WTC11 (cell line): ENCODE data around the gene DCP1B. TPM values are rescaled to one million over a fixed set of nuclear protein-coding genes. Genes with fewer than 3 reads are reported as not detected.
A peak's percentile ranks its signal among the peaks of the same experiment; 100 is the strongest.

Experiments used
- ATAC-seq: fragments of 200-7000 bp; cut with Tn5 transposase; 2 replicates; pipeline ENCODE4 v1.10.0; 2021; ENCODE audit warnings: mild to moderate bottlenecking, moderate library complexity
- CTCF ChIA-PET: fragments of 300-600 bp; sonication (Branson Sonifier 250); formaldehyde crosslinking; loops from one replicate; lab custom pipeline; 2021; ENCODE audit warnings: antibody characterized with exemption; lab: Charles Lee
- POLR2A ChIA-PET: fragments of 350-600 bp; sonication (Branson Sonifier 250); formaldehyde crosslinking; loops from one replicate; lab custom pipeline; 2021; ENCODE audit warnings: antibody characterized with exemption; lab: Charles Lee
- DNase-seq: peaks from one replicate; pipeline ENCODE4 v3.0.0; 2021; ENCODE audit warnings: low spot score
- H3K27ac Mint-ChIP-seq: 2 replicates; pipeline ENCODE4 v1.8.0; 2021; ENCODE audit warnings: mixed read lengths
- H3K27me3 Mint-ChIP-seq: 2 replicates; pipeline ENCODE4 v1.8.0; 2021; ENCODE audit warnings: low read depth, mild to moderate bottlenecking, moderate library complexity, mixed read lengths
- H3K36me3 Mint-ChIP-seq: 2 replicates; pipeline ENCODE4 v1.8.0; 2021; ENCODE audit warnings: mixed read lengths
- H3K4me1 Mint-ChIP-seq: 2 replicates; pipeline ENCODE4 v1.8.0; 2022; ENCODE audit warnings: mixed read lengths
- H3K4me3 Mint-ChIP-seq: 2 replicates; pipeline ENCODE4 v1.8.0; 2021; ENCODE audit warnings: mild to moderate bottlenecking, moderate library complexity, mixed read lengths
- H3K9me3 Mint-ChIP-seq: 2 replicates; pipeline ENCODE4 v1.8.0; 2021; ENCODE audit warnings: mixed read lengths
- AR ChIP-seq: fragments of 250-450 bp; sonication (Bioruptor Pico); IDR thresholded peaks from 2 replicates; pipeline ENCODE4 v1.9.0; 2021; ENCODE audit warnings: mild to moderate bottlenecking
- ARID4B ChIP-seq: sonication (generic); formaldehyde crosslinking; IDR thresholded peaks from 2 replicates; pipeline ENCODE4 v1.8.0; 2023; ENCODE audit warnings: missing genetic modification reagents, mild to moderate bottlenecking, borderline replicate concordance
- ATF2 ChIP-seq: sonication (generic); formaldehyde crosslinking; IDR thresholded peaks from 2 replicates; pipeline ENCODE4 v1.8.1; 2022; ENCODE audit warnings: low read depth, missing genetic modification reagents, borderline replicate concordance
- ATF3 ChIP-seq: sonication (generic); formaldehyde crosslinking; conservative IDR thresholded peaks from 2 replicates; pipeline ENCODE4 v1.8.1; 2022; ENCODE audit warnings: mild to moderate bottlenecking, missing genetic modification reagents
- CDX4 ChIP-seq: fragments of 250-450 bp; sonication (Bioruptor Pico); IDR thresholded peaks from 2 replicates; pipeline ENCODE4 v1.9.0; 2021; ENCODE audit warnings: moderate library complexity, mild to moderate bottlenecking, inconsistent platforms, borderline replicate concordance
- E2F1 ChIP-seq: sonication (generic); formaldehyde crosslinking; IDR thresholded peaks from 2 replicates; pipeline ENCODE4 v1.8.0; 2022; ENCODE audit warnings: mild to moderate bottlenecking, missing genetic modification reagents
- EMX1 ChIP-seq: fragments of 250-450 bp; sonication (Bioruptor Pico); IDR thresholded peaks from 2 replicates; pipeline ENCODE4 v1.8.0; 2021; ENCODE audit warnings: mild to moderate bottlenecking
- GTF2I ChIP-seq: fragments of 250-450 bp; sonication (Bioruptor Pico); conservative IDR thresholded peaks from 2 replicates; pipeline ENCODE4 v1.4.0; 2021; ENCODE audit warnings: mild to moderate bottlenecking
- JAZF1 ChIP-seq: fragments of 250-450 bp; sonication (Bioruptor Pico); IDR thresholded peaks from 2 replicates; pipeline ENCODE4 v1.9.0; 2021; ENCODE audit warnings: moderate library complexity, mild to moderate bottlenecking, inconsistent platforms
- NFATC4 ChIP-seq: fragments of 250-450 bp; sonication (Bioruptor Pico); IDR thresholded peaks from 2 replicates; pipeline ENCODE4 v1.9.0; 2021; ENCODE audit warnings: mild to moderate bottlenecking
- NR3C1 ChIP-seq: sonication (generic); formaldehyde crosslinking; conservative IDR thresholded peaks from 2 replicates; pipeline ENCODE4 v1.8.1; 2023; ENCODE audit warnings: low read depth, mild to moderate bottlenecking, missing genetic modification reagents
- RORB ChIP-seq: fragments of 250-450 bp; sonication (Bioruptor Pico); IDR thresholded peaks from 2 replicates; pipeline ENCODE4 v1.9.0; 2021; ENCODE audit warnings: mild to moderate bottlenecking
- SMAD4 ChIP-seq: sonication (generic); formaldehyde crosslinking; IDR thresholded peaks from 2 replicates; pipeline ENCODE4 v1.8.0; 2022; ENCODE audit warnings: mild to moderate bottlenecking, missing genetic modification reagents
- TCF7 ChIP-seq: sonication (generic); formaldehyde crosslinking; IDR thresholded peaks from 2 replicates; pipeline ENCODE4 v1.8.0; 2022; ENCODE audit warnings: mild to moderate bottlenecking, low read depth, missing genetic modification reagents, moderate library complexity
- TEAD4 ChIP-seq: sonication (generic); formaldehyde crosslinking; IDR thresholded peaks from 2 replicates; pipeline ENCODE4 v1.8.0; 2022; ENCODE audit warnings: mild to moderate bottlenecking, missing genetic modification reagents
- ZNF232 ChIP-seq: sonication (generic); formaldehyde crosslinking; IDR thresholded peaks from 2 replicates; pipeline ENCODE4 v1.8.0; 2022; ENCODE audit warnings: mild to moderate bottlenecking, missing genetic modification reagents
- ZNF317 ChIP-seq: sonication (generic); formaldehyde crosslinking; IDR thresholded peaks from 2 replicates; pipeline ENCODE4 v1.8.1; 2023; ENCODE audit warnings: low read depth, mild to moderate bottlenecking, moderate library complexity, missing genetic modification reagents, borderline replicate concordance
- ZNF416 ChIP-seq: fragments of 250-450 bp; sonication (Bioruptor Pico); IDR thresholded peaks from 2 replicates; pipeline ENCODE4 v1.9.0; 2021; ENCODE audit warnings: mild to moderate bottlenecking, inconsistent platforms
- ZNF671 ChIP-seq: fragments of 250-450 bp; sonication (Bioruptor Pico); IDR thresholded peaks from 2 replicates; pipeline ENCODE4 v1.8.0; 2021; ENCODE audit warnings: mild to moderate bottlenecking
- total RNA-seq: library from RNA; stranded (reverse); gene quantifications from 3 replicates; pipeline ENCODE4 v1.2.3, GENCODE V29; 2021

DCP1B gene
- total RNA-seq, 1 experiment from 2014 or later = 25.1 TPM

GRCh38 chr12:1989111-1989510 lies 15.1 kb downstream of the DCP1B start:
- no peak overlapping the region for H3K27ac Mint-ChIP-seq
- peaks cover 10% of the 10 kb centered on the region for H3K4me1 Mint-ChIP-seq
- H3K4me3 Mint-ChIP-seq = no peak overlapping the region
- peaks cover 66% of the 10 kb centered on the region for H3K36me3 Mint-ChIP-seq
- POLR2A ChIA-PET = no interaction called here
- DNase-seq (no peak), ATAC-seq (no peak)
- H3K27me3 Mint-ChIP-seq = no peaks in the 10 kb centered on the region
- CTCF ChIA-PET = interaction anchor here (2.2 kb wide), 1 partner anchor 49 kb away, joined by 5 read pairs; no protein-coding TSS in a partner anchor
- peaks cover 28% of the 10 kb centered on the region for H3K9me3 Mint-ChIP-seq
- TF ChIP-seq E2F1 (CRISPR knock-in tag) (no peak), ZNF416 (CRISPR knock-in tag) (no peak), CDX4 (CRISPR knock-in tag) (no peak), ATF3 (CRISPR knock-in tag) (no peak), ARID4B (CRISPR knock-in tag) (no peak), ZNF671 (CRISPR knock-in tag) (no peak), ATF2 (no peak), GTF2I (CRISPR knock-in tag) (no peak)

- ChIA-PET POLR2A (no interaction called here), CTCF (interaction anchor here (0.6 kb wide), 1 partner anchor 63 kb away, joined by 5 read pairs; no protein-coding TSS in a partner anchor)
- no peak for ATAC-seq
- peaks cover 53% of the 10 kb centered on the region for H3K36me3 Mint-ChIP-seq
- DNase-seq = no peak
- TF ChIP-seq TEAD4 (CRISPR knock-in tag) (no peak), ZNF317 (peak; percentile 79)
- no peaks in the 10 kb centered on the region for H3K27me3 Mint-ChIP-seq
- H3K27ac Mint-ChIP-seq = no peak overlapping the region
- peaks cover 6% of the 10 kb centered on the region for H3K4me1 Mint-ChIP-seq
- H3K4me3 Mint-ChIP-seq = no peak overlapping the region
- H3K9me3 Mint-ChIP-seq = peaks cover 28% of the 10 kb centered on the region
Measured at GRCh38 chr12:1984759-1985158, 19.5 kb downstream of the DCP1B start.

GRCh38 chr12:1980282-1980681 lies 24.0 kb downstream of the DCP1B start:
- peaks cover 16% of the 10 kb centered on the region for H3K36me3 Mint-ChIP-seq
- peaks cover 8% of the 10 kb centered on the region for H3K4me1 Mint-ChIP-seq
- ChIA-PET CTCF (no interaction called here), POLR2A (no interaction called here)
- no peak overlapping the region for H3K4me3 Mint-ChIP-seq
- no peaks in the 10 kb centered on the region for H3K27me3 Mint-ChIP-seq
- no peak overlapping the region for H3K27ac Mint-ChIP-seq
- no peak for DNase-seq
- peaks cover 10% of the 10 kb centered on the region for H3K9me3 Mint-ChIP-seq
- no peak for ATAC-seq
- TF ChIP-seq SMAD4 (no peak), GTF2I (CRISPR knock-in tag) (no peak), ZNF232 (CRISPR knock-in tag) (no peak), NFATC4 (CRISPR knock-in tag) (no peak), AR (no peak), JAZF1 (CRISPR knock-in tag) (no peak), TCF7 (no peak), NR3C1 (CRISPR knock-in tag) (no peak), ATF2 (no peak), EMX1 (CRISPR knock-in tag) (no peak), RORB (CRISPR knock-in tag) (no peak)
